Muscle layer of duodenum (tissue), 2 donors: Measurements from ENCODE around the gene HIF1AN.

Experiments used
- H3K27ac ChIP-seq: one replicate; pipeline ENCODE4 v1.7.0; 2013; ENCODE audit warnings: mild to moderate bottlenecking, low read length
- H3K27me3 ChIP-seq: one replicate; pipeline ENCODE4 v1.7.0; 2013; ENCODE audit warnings: low read depth, mild to moderate bottlenecking, control low read depth, low read length
- H3K36me3 ChIP-seq, 2 donors: one replicate each; pipeline ENCODE4 v1.7.0; 2013; ENCODE audit warnings: low read length in 2 of 2, control low read depth in 1 of 2, mild to moderate bottlenecking in 1 of 2; ENCODE audit not compliant: insufficient read depth in 2 of 2, control insufficient read depth in 1 of 2
- H3K4me1 ChIP-seq, 2 donors: one replicate each; pipeline ENCODE4 v1.7.0; 2013; ENCODE audit warnings: low read length in 2 of 2, mild to moderate bottlenecking in 2 of 2, control low read depth in 1 of 2, moderate library complexity in 1 of 2; ENCODE audit not compliant: insufficient read depth in 2 of 2, control insufficient read depth in 1 of 2
- H3K4me3 ChIP-seq, 2 donors: one replicate each; pipeline ENCODE4 v1.7.0; 2013; ENCODE audit warnings: low read length in 2 of 2, low read depth in 1 of 2, mild to moderate bottlenecking in 1 of 2
- H3K9me3 ChIP-seq, 2 donors: one replicate each; pipeline ENCODE4 v1.7.0; 2013; ENCODE audit warnings: low read length in 2 of 2, control low read depth in 1 of 2, mild to moderate bottlenecking in 1 of 2; ENCODE audit not compliant: control insufficient read depth in 1 of 2
- donor health status: healthy.

HIF1AN gene

DNA sequence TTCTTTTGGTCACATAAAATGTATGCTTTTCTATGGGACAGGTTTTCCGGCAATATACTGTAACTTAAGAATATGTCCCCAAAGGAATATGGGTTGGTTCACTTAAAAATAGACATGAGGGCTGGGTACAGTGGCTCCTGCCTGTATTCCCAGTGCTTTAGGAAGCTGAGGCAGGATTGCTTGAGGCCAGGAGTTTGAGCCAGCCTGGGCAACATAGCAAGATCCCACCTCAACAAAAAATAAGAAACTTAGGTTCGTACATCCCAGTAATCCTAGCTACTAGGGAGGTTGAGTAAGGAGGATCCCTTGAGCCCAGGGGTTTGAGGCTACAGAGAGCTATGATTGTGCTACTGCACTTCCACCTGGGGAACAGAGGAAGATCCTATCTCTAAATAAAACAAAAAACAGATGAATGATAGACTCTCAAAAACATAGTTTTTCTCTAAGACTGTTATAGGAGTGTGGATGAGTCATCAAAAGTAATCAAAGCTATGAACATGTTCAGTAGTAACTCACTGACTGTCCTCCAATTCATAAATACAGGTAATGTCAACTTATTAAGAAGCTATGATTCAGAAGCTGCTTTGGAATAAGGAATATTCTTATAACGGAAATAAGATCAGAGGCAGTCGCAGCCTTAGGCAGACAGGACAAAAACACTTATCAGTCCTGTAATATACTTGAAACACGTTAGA, 13.5 kb upstream of the HIF1AN start:
- Histone ChIP-seq H3K4me1 (peaks cover 0 to 8% of the 10 kb centered on the region in 2 donors), H3K4me3 (no peak overlapping the region), H3K27ac (no peak overlapping the region), H3K36me3 (peaks cover 32 to 42% of the 10 kb centered on the region in 2 donors), H3K27me3 (no peaks in the 10 kb centered on the region), H3K9me3 (no peaks in the 10 kb centered on the region)

DNA sequence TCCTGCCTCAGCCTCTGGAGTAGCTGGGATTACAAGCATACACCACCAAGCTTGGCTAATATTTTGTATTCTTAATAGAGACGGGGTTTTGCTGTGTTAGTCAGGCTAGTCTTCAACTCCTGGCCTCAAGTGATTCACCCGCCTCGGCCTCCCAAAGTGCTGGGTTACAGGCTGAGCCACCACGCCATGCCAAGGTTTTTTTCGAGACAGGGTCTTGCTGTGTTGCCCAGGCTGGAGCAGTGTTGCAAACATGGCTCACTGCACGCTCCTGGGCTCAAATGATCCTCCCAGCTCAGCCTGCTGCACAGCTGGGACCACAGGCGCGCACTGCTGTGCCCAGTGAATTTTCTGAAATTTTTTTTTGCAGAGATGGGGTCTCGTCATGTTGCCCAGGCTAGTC, 12.8 kb upstream of the HIF1AN start:
- Histone ChIP-seq H3K4me1 (peaks cover 0 to 15% of the 10 kb centered on the region in 2 donors), H3K4me3 (no peak overlapping the region), H3K27me3 (no peaks in the 10 kb centered on the region), H3K36me3 (peaks cover 32 to 42% of the 10 kb centered on the region in 2 donors), H3K9me3 (no peaks in the 10 kb centered on the region), H3K27ac (no peak overlapping the region)

DNA sequence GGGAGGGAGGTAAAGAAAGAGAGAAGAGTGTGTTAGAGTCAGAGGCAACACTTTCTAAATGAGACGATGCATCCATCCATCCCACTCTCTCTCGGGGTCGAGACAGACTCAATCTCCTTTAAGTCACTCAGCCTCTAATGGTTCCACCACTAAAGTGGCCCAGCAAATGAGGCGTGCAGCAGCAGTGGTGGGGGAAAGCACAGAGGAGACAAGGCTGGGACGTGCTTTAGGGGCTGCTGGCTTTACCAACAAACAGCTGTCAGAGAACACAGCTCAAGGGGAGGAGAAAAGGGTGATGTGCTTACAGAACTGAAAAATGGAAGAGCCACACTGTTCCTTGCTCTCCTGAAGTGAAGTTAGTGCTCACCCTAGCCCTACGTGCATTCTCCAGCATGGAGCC, 11.5 kb upstream of the HIF1AN start:
- H3K4me1 ChIP-seq = peaks cover 6 to 26% of the 10 kb centered on the region in 2 donors
- no peak overlapping the region for H3K27ac ChIP-seq
- H3K9me3 ChIP-seq = no peaks in the 10 kb centered on the region
- H3K36me3 ChIP-seq = peaks cover 32 to 42% of the 10 kb centered on the region in 2 donors
- no peak overlapping the region for H3K4me3 ChIP-seq
- H3K27me3 ChIP-seq = no peaks in the 10 kb centered on the region

DNA sequence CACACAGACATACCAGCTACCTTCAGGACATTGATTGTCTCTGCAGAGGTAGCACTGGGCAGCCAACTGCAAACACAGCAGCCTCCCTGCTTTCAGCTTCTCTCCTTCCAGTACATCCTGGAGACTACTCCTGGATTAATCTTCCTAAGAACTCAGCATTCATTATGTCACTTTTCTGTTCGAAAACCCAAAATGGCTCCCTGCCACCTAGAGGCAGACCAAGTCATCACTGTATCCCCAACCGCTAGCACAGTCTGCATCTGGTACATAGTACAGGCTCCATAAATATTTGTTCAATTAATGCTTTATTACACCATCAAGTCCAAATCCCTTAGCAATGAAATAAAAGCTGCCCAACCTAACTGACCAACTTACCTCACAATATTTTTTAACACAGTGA, 11.1 kb upstream of the HIF1AN start:
- peaks cover 6 to 21% of the 10 kb centered on the region in 2 donors for H3K4me1 ChIP-seq
- no peak overlapping the region for H3K4me3 ChIP-seq
- H3K27ac ChIP-seq = no peak overlapping the region
- no peaks in the 10 kb centered on the region for H3K9me3 ChIP-seq
- H3K27me3 ChIP-seq = no peaks in the 10 kb centered on the region
- peaks cover 32 to 42% of the 10 kb centered on the region in 2 donors for H3K36me3 ChIP-seq

DNA sequence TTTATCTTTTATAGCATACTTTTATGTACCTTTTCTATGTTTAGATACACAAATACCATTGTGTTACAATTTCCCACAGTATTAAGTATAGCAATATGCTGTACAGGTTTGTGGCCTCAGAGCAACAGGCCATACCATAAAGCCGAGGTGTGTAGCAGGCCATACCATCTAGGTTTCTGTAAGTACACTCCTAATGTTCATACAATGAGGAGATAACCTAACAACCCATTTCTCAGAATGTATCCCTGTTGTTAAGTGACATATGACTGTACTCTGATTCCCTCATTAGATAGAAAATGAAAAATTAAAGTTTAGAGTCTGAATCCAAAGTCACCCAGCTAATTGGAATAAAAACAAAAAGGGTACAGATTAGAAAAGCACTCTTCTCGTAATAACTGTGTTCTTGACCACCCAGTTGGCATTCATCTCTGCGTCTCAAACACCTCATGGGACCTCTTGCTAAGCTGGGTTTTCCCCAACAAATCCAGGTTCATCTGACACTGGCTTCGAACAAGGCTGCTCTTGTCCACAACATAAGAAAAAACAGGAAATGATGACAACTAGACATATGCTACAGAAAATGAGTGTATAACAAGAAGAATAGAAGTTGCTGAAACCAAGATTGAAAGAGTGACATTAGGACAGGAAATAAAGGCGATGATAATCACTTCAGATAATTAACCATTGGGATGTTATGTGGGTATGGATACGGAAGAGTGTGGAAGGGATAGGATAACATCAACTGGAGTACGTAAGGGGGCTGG, 7.4 kb upstream of the HIF1AN start:
- peak overlapping the region; percentile 88 to 98 for H3K4me3 ChIP-seq
- H3K36me3 ChIP-seq = peaks cover 30 to 39% of the 10 kb centered on the region in 2 donors
- H3K27ac ChIP-seq = peak overlapping the region; percentile 93
- H3K27me3 ChIP-seq = no peaks in the 10 kb centered on the region
- peaks cover 6 to 26% of the 10 kb centered on the region in 2 donors for H3K4me1 ChIP-seq
- H3K9me3 ChIP-seq = no peaks in the 10 kb centered on the region

DNA sequence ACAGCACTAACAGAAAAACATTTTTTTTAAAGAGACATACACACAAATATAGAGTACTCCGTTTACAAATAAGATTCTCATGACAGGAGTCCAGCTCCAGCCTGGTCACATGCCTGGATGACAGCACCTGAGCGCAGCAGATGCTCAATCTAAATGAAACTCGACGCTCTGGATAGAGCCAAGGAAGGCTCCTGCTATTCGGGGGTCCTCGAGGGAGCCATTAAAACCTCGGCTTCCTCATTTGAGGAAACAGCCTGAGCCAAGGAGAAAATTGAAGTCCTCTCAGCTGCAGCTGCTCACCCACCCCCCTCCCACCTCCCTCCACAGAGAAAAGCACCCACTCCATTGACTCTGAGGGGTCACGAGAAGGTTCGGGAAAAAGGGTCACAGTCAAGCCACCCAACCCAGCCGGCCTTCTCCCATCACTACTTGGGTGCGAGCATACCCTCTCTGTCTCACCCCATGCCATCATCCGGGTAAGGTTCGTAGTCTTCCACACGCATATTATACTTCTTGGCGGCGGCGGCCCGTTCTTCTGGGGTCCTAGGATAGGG, 6.7 kb upstream of the HIF1AN start:
- peaks cover 24 to 33% of the 10 kb centered on the region in 2 donors for H3K36me3 ChIP-seq
- peaks cover 6 to 26% of the 10 kb centered on the region in 2 donors for H3K4me1 ChIP-seq
- peak overlapping the region; percentile 88 to 98 for H3K4me3 ChIP-seq
- H3K27ac ChIP-seq = peak overlapping the region; percentile 93
- H3K9me3 ChIP-seq = no peaks in the 10 kb centered on the region
- H3K27me3 ChIP-seq = no peaks in the 10 kb centered on the region

DNA sequence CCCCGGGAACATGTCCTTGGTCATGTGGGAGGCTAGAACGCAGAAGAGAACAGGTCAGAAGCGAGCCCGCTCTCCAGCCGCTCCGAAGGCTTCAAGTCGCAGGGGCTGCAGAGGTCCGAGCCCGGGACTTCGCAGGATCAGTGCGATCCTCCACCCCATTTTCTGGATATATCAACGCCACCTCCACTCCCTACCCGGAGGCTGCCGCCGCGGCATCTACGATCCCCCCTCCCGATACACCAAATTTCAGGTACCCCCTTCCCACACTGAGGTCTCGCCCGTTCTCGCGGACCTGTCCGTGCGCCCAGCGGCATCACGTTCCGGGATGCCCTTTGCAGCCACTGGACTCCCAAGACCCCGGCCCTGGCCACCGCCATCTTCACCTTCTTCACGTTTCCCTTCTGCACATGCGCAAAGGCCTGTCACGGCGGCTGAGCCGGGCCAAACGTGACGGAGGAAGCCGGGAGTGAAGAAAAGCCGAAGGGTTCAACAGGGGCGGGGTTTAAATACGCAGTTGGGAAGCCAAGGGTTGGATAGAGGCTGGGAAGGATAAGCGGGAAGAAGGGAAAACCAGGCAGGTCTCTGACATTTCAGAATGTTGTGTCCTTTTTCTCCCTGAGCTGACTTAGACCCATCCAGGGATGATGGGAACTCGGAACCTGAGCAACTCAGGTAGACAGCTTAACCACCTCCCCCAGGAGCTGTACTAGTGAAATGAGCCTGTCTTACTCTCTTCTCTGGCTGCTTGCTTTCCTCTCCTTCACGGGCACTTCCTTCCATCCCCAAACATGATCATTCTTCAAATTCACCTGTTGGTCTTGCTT, 6.1 kb upstream of the HIF1AN start, which contains the start of gene NDUFB8:
NDUFB8 (minus strand) TSS at position 397 of the 824 bp plus-strand sequence; CDS start at position 377, 20 bp downstream.
- H3K27ac ChIP-seq = peak within 1 kb of the TSS; percentile 93
- peaks cover 17 to 26% of the 10 kb centered on the region in 2 donors for H3K36me3 ChIP-seq
- no peaks in the 10 kb centered on the region for H3K9me3 ChIP-seq
- H3K4me1 ChIP-seq = peaks cover 6 to 26% of the 10 kb centered on the region in 2 donors
- H3K27me3 ChIP-seq = no peaks in the 10 kb centered on the region
- peak within 1 kb of the TSS; percentile 88 to 98 for H3K4me3 ChIP-seq

DNA sequence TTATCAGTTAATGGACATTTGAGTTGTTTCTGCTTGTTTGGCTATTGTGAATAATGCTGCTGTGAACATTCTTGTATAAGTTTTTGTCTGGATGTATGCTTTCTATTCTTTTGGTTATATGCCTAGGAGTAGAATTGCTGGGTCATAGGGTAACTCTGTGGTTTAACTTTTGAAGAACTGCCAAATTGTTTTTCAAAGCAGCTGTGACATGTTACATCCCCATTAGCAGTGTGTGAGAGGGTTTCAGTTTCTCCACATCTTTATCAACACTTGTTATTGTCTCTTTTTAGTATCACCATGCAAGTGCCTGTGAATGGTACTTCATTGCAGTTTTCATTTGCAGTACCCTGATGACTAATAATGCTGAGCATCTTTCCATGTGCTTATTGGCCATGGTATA, 4.0 kb upstream of the HIF1AN start:
- Histone ChIP-seq H3K36me3 (peaks cover 2 to 5% of the 10 kb centered on the region in 2 donors), H3K9me3 (no peaks in the 10 kb centered on the region), H3K4me3 (no peak overlapping the region), H3K27me3 (no peaks in the 10 kb centered on the region), H3K4me1 (peaks cover 12 to 41% of the 10 kb centered on the region in 2 donors), H3K27ac (no peak overlapping the region)

DNA sequence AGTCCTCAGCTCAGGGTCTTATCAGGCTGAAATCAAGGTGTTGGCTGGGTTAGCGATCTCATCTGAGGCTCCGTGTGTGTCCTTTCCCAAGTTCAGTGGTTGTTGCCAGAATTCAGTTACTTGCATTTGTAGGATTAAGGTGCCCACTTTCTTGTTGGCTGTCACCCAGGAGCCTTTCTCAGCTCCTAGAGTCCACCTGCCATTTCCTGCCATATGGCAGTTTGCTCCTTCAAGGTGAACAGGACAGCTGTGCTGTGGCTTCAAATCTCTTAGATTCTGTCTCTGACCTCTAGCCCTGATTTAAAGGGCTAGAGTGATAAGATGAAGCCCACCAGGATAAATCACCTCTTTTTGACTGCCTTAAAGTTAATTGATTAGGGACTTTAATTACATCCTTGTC, 1.0 kb upstream of the HIF1AN start:
- peaks cover 13 to 18% of the 10 kb centered on the region in 2 donors for H3K36me3 ChIP-seq
- no peaks in the 10 kb centered on the region for H3K9me3 ChIP-seq
- no peak overlapping the region for H3K27ac ChIP-seq
- no peak overlapping the region for H3K4me3 ChIP-seq
- peaks cover 11 to 42% of the 10 kb centered on the region in 2 donors for H3K4me1 ChIP-seq
- H3K27me3 ChIP-seq = no peaks in the 10 kb centered on the region

DNA sequence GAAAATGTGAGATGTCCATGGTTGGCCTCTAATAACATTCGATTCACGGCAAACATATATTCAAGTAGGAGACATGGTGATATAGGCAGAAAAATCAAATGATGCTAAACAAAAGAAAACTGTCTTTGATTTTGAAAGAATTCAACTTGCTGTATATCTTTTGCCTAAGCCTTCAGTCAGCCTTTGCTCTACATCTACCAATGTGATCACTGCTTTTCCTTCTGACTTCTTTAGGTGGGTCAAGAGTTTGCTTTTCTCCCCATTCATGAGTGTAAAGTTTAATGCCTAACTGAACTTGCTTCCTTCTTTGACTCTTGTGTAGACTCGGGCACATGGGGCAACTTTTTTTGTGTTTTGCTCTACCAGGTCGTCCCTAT, 417 bp upstream of the HIF1AN start:
- Histone ChIP-seq H3K27me3 (no peaks in the 10 kb centered on the region), H3K4me3 (peak overlapping the region; percentile 89 to 94), H3K4me1 (peaks cover 11 to 37% of the 10 kb centered on the region in 2 donors), H3K36me3 (peaks cover 16 to 19% of the 10 kb centered on the region in 2 donors), H3K27ac (no peak overlapping the region), H3K9me3 (no peaks in the 10 kb centered on the region)
